PC-9 (cell line): ENCODE measurements around the gene FBLN2.

Experiments
- EZH2 ChIP-seq: fragments of 200-600 bp; sonication (generic); IDR thresholded peaks from 2 replicates; pipeline ENCODE4 v1.8.0; 2017; ENCODE audit warnings: antibody characterized with exemption, low read depth
- TF ChIP-seq, protein P1 (sequence below): fragments of 200-600 bp; sonication (generic); conservative IDR thresholded peaks from 2 replicates; pipeline ENCODE4 v1.6.1; 2017; ENCODE audit warnings: mixed run types, antibody characterized with exemption, mild to moderate bottlenecking, moderate library complexity

- TF ChIP-seq EZH2 = no peak
- TF ChIP-seq, protein P1, sequence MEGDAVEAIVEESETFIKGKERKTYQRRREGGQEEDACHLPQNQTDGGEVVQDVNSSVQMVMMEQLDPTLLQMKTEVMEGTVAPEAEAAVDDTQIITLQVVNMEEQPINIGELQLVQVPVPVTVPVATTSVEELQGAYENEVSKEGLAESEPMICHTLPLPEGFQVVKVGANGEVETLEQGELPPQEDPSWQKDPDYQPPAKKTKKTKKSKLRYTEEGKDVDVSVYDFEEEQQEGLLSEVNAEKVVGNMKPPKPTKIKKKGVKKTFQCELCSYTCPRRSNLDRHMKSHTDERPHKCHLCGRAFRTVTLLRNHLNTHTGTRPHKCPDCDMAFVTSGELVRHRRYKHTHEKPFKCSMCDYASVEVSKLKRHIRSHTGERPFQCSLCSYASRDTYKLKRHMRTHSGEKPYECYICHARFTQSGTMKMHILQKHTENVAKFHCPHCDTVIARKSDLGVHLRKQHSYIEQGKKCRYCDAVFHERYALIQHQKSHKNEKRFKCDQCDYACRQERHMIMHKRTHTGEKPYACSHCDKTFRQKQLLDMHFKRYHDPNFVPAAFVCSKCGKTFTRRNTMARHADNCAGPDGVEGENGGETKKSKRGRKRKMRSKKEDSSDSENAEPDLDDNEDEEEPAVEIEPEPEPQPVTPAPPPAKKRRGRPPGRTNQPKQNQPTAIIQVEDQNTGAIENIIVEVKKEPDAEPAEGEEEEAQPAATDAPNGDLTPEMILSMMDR = no peak
These were observed 80.1 kb downstream of the FBLN2 start for GRCh38 chr3:13628841-13629551.
